ENCODE data around the gene SPATA20.

Gene SPATA20

DNA sequence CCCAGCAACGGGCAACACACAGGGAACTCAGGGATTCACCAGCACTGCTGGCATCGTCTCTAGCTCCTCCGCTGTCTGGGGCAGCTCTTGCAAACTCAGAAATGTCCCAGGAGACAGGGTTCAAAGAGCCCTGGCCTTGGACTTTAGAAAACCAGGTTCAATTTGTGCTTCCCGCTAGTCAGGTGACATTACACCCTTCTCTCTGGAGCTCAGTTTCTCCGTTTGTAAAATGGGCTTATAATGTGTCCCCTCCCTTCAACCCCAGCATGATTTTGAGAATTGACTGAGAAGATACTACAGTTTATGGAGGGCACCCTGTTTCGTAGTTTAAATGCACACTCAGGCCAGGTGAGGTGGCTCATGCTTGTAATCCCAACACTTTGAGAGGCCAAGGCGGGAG lies 40.7 kb upstream of the SPATA20 start:
- no peak overlapping the region for H3K27ac ChIP-seq (ENCODE audit: extremely low read depth, low read depth, low read length)
- no peaks in the 10 kb centered on the region for H3K4me1 ChIP-seq (ENCODE audit: control insufficient read depth, insufficient read depth, low read length)
- TF ChIP-seq ZNF664 (tag by site-specific recombination; IDR thresholded peaks at IDR 0.05) (no peak), ZNF785 (tag by site-specific recombination; IDR thresholded peaks at IDR 0.05) (no peak), OSR2 (tag by site-specific recombination; IDR thresholded peaks at IDR 0.05) (no peak), ZNF621 (tag by site-specific recombination; IDR thresholded peaks at IDR 0.05) (no peak), ZNF18 (tag by site-specific recombination; IDR thresholded peaks at IDR 0.05) (no peak), ZNF623 (tag by site-specific recombination; IDR thresholded peaks at IDR 0.05) (no peak), ZNF423 (tag by site-specific recombination; IDR thresholded peaks at IDR 0.05) (no peak), ZNF274 (IDR thresholded peaks at IDR 0.05; ENCODE audit: low read length) (no peak), ZNF274 (tag by site-specific recombination; IDR thresholded peaks at IDR 0.05; ENCODE audit: borderline replicate concordance) (no peak), ZNF791 (tag by site-specific recombination; IDR thresholded peaks at IDR 0.05) (no peak), ZNF391 (tag by site-specific recombination; IDR thresholded peaks at IDR 0.05; ENCODE audit: borderline replicate concordance, low read depth) (no peak), SP2 (tag by site-specific recombination; IDR thresholded peaks at IDR 0.05) (no peak), PRDM10 (tag by site-specific recombination; IDR thresholded peaks at IDR 0.05) (no peak), HOXC10 (CRISPR knock-in tag; IDR thresholded peaks at IDR 0.05) (no peak), PRDM1 (tag by site-specific recombination; IDR thresholded peaks at IDR 0.05) (no peak), ZNF488 (tag by site-specific recombination; IDR thresholded peaks at IDR 0.05) (no peak), ZNF629 (tag by site-specific recombination; IDR thresholded peaks at IDR 0.05) (no peak), ZBTB20 (tag by site-specific recombination; IDR thresholded peaks at IDR 0.05) (no peak), ZNF394 (tag by site-specific recombination; IDR thresholded peaks at IDR 0.05; ENCODE audit: borderline replicate concordance) (no peak), KLF17 (tag by site-specific recombination; IDR thresholded peaks at IDR 0.05) (no peak)
- no peaks in the 10 kb centered on the region for H3K9me3 ChIP-seq (ENCODE audit: control insufficient read depth, insufficient read depth, low read depth, low read length)
- ChIA-PET POLR2A (interaction anchor here (1.1 kb wide), 1 partner anchor 13 kb away, joined by 3 read pairs; no protein-coding TSS in a partner anchor), CTCF (interaction anchor here (0.6 to 1.8 kb wide), 4 partner anchors 27 to 476 kb away, joined by 3 to 6 read pairs (median 4); no protein-coding TSS in a partner anchor)
- no peaks in the 10 kb centered on the region for H3K36me3 ChIP-seq (ENCODE audit: control insufficient read depth in 2 of 2, insufficient read depth in 1 of 2, low read length in 2 of 2)
- no peak overlapping the region for H3K4me3 ChIP-seq (ENCODE audit: low read depth, low read length)

Data from HEK293 (cell line).